Memory B cell (primary cell): ENCODE results near the gene SBF2.
"Not testable (repeated sequence)": the region's sequence is repeated elsewhere in the genome, so short reads cannot be mapped to it uniquely, and the experiment has no call there.

ENCODE experiments used
- ATAC-seq: fragments of 150-1000 bp; cut with Tn5 transposase; 2 replicates; pipeline ENCODE4 v1.10.0; 2021; ENCODE audit warnings: low read depth, mild to moderate bottlenecking, moderate library complexity
- DNase-seq, 2 donors: peaks; one replicate each; pipeline ENCODE4 v3.0.0; 2022; ENCODE audit warnings: low spot score in 2 of 2
- H3K27ac Mint-ChIP-seq: one replicate; pipeline ENCODE4 v1.8.0; 2022; ENCODE audit warnings: mild to moderate bottlenecking, moderate library complexity, mixed read lengths
- H3K27me3 Mint-ChIP-seq: one replicate; pipeline ENCODE4 v1.8.0; 2022; ENCODE audit warnings: mixed read lengths
- H3K36me3 Mint-ChIP-seq: one replicate; pipeline ENCODE4 v1.8.0; 2022; ENCODE audit warnings: mild to moderate bottlenecking, mixed read lengths
- H3K4me1 Mint-ChIP-seq: one replicate; pipeline ENCODE4 v1.8.0; 2022; ENCODE audit warnings: mixed read lengths
- H3K4me3 Mint-ChIP-seq: one replicate; pipeline ENCODE4 v1.8.0; 2022; ENCODE audit warnings: mild to moderate bottlenecking, moderate library complexity, mixed read lengths
- H3K9me3 Mint-ChIP-seq: one replicate; pipeline ENCODE4 v1.8.0; 2022; ENCODE audit warnings: mixed read lengths

The SBF2 gene

GRCh38 chr11:10134226-10134625 lies 159.8 kb downstream of the SBF2 start:
- H3K27ac Mint-ChIP-seq, H3K9me3 Mint-ChIP-seq, H3K27me3 Mint-ChIP-seq, DNase-seq, H3K4me1 Mint-ChIP-seq, ATAC-seq, H3K4me3 Mint-ChIP-seq: not testable (repeated sequence)
- H3K36me3 Mint-ChIP-seq: peaks cover 14% of the 10 kb centered on the region

- ATAC-seq, H3K27me3 Mint-ChIP-seq, H3K9me3 Mint-ChIP-seq, H3K4me3 Mint-ChIP-seq, H3K4me1 Mint-ChIP-seq, H3K27ac Mint-ChIP-seq, DNase-seq: not testable (repeated sequence)
- H3K36me3 Mint-ChIP-seq: peaks cover 11% of the 10 kb centered on the region
Observed at GRCh38 chr11:10133251-10133650, 160.8 kb downstream of the SBF2 start.

GRCh38 chr11:10130875-10131274 lies 163.1 kb downstream of the SBF2 start:
- DNase-seq: no peak
- H3K36me3 Mint-ChIP-seq: peaks cover 11% of the 10 kb centered on the region
- no peak overlapping the region for H3K27ac Mint-ChIP-seq
- no peak for ATAC-seq
- no peaks in the 10 kb centered on the region for H3K27me3 Mint-ChIP-seq
- H3K4me1 Mint-ChIP-seq: no peaks in the 10 kb centered on the region
- peaks cover 6% of the 10 kb centered on the region for H3K9me3 Mint-ChIP-seq
- H3K4me3 Mint-ChIP-seq: no peak overlapping the region

GRCh38 chr11:10129184-10129583 lies 164.8 kb downstream of the SBF2 start:
- not testable (repeated sequence) for DNase-seq, ATAC-seq, H3K27me3 Mint-ChIP-seq, H3K36me3 Mint-ChIP-seq, H3K27ac Mint-ChIP-seq, H3K4me3 Mint-ChIP-seq, H3K9me3 Mint-ChIP-seq, H3K4me1 Mint-ChIP-seq

GRCh38 chr11:10125522-10126133 lies 168.4 kb downstream of the SBF2 start:
- Mint-ChIP-seq H3K4me3 (no peak overlapping the region), H3K4me1 (peaks cover 7% of the 10 kb centered on the region), H3K36me3 (peaks cover 2% of the 10 kb centered on the region), H3K27ac (no peak overlapping the region), H3K9me3 (no peaks in the 10 kb centered on the region), H3K27me3 (no peaks in the 10 kb centered on the region)
- no peak for DNase-seq
- no peak for ATAC-seq

- H3K27ac Mint-ChIP-seq: no peak overlapping the region
- H3K36me3 Mint-ChIP-seq: peaks cover 2% of the 10 kb centered on the region
- ATAC-seq: no peak
- no peak for DNase-seq
- no peak overlapping the region for H3K4me3 Mint-ChIP-seq
- peaks cover 7% of the 10 kb centered on the region for H3K4me1 Mint-ChIP-seq
- no peaks in the 10 kb centered on the region for H3K27me3 Mint-ChIP-seq
- no peaks in the 10 kb centered on the region for H3K9me3 Mint-ChIP-seq
Observed at GRCh38 chr11:10122326-10123197, 171.5 kb downstream of the SBF2 start.

GRCh38 chr11:10118865-10119264 lies 175.2 kb downstream of the SBF2 start:
- peaks cover 4% of the 10 kb centered on the region for H3K9me3 Mint-ChIP-seq
- no peaks in the 10 kb centered on the region for H3K27me3 Mint-ChIP-seq
- peaks cover 2% of the 10 kb centered on the region for H3K36me3 Mint-ChIP-seq
- ATAC-seq (no peak), DNase-seq (no peak)
- H3K4me3 Mint-ChIP-seq: no peak overlapping the region
- no peak overlapping the region for H3K27ac Mint-ChIP-seq
- H3K4me1 Mint-ChIP-seq: peaks cover 7% of the 10 kb centered on the region

- Mint-ChIP-seq H3K9me3 (peaks cover 4% of the 10 kb centered on the region), H3K27me3 (no peaks in the 10 kb centered on the region), H3K4me1 (peaks cover 5% of the 10 kb centered on the region), H3K27ac (no peak overlapping the region), H3K4me3 (no peak overlapping the region), H3K36me3 (peaks cover under 1% of the 10 kb centered on the region)
- DNase-seq (no peak), ATAC-seq (no peak)
Observed at GRCh38 chr11:10117709-10118351, 176.2 kb downstream of the SBF2 start.

GRCh38 chr11:10116588-10116987 lies 177.4 kb downstream of the SBF2 start:
- Mint-ChIP-seq H3K27ac (no peak overlapping the region), H3K9me3 (peaks cover 7% of the 10 kb centered on the region), H3K36me3 (peaks cover 4% of the 10 kb centered on the region), H3K27me3 (no peaks in the 10 kb centered on the region), H3K4me1 (no peaks in the 10 kb centered on the region), H3K4me3 (no peak overlapping the region)
- DNase-seq: no peak
- ATAC-seq: peak; percentile 52

- peaks cover 4% of the 10 kb centered on the region for H3K36me3 Mint-ChIP-seq
- no peak overlapping the region for H3K27ac Mint-ChIP-seq
- no peaks in the 10 kb centered on the region for H3K4me1 Mint-ChIP-seq
- no peaks in the 10 kb centered on the region for H3K27me3 Mint-ChIP-seq
- ATAC-seq (no peak), DNase-seq (no peak)
- H3K9me3 Mint-ChIP-seq: peaks cover 7% of the 10 kb centered on the region
- no peak overlapping the region for H3K4me3 Mint-ChIP-seq
Observed at GRCh38 chr11:10114593-10115404, 179.2 kb downstream of the SBF2 start.

- no peak overlapping the region for H3K27ac Mint-ChIP-seq
- ATAC-seq (no peak), DNase-seq (no peak)
- H3K36me3 Mint-ChIP-seq: peaks cover 4% of the 10 kb centered on the region
- H3K4me3 Mint-ChIP-seq: no peak overlapping the region
- no peaks in the 10 kb centered on the region for H3K4me1 Mint-ChIP-seq
- no peaks in the 10 kb centered on the region for H3K27me3 Mint-ChIP-seq
- peaks cover 7% of the 10 kb centered on the region for H3K9me3 Mint-ChIP-seq
Observed at GRCh38 chr11:10113852-10114251, 180.2 kb downstream of the SBF2 start.

GRCh38 chr11:10109806-10110205 lies 184.2 kb downstream of the SBF2 start:
- ATAC-seq: no peak

GRCh38 chr11:10108915-10109680 lies 184.9 kb downstream of the SBF2 start:
- ATAC-seq: no peak
- Mint-ChIP-seq H3K4me3 (no peak overlapping the region), H3K4me1 (no peaks in the 10 kb centered on the region), H3K27ac (no peak overlapping the region), H3K9me3 (peaks cover 3% of the 10 kb centered on the region), H3K27me3 (peaks cover 2% of the 10 kb centered on the region), H3K36me3 (peaks cover 8% of the 10 kb centered on the region)
- no peak for DNase-seq

More at GRCh38 chr11:10109806-10110205, 184.2 kb downstream of the SBF2 start:
- no peak for DNase-seq
- no peaks in the 10 kb centered on the region for H3K4me1 Mint-ChIP-seq
- peaks cover 3% of the 10 kb centered on the region for H3K9me3 Mint-ChIP-seq
- H3K36me3 Mint-ChIP-seq: peaks cover 8% of the 10 kb centered on the region
- no peak overlapping the region for H3K27ac Mint-ChIP-seq
- peaks cover 2% of the 10 kb centered on the region for H3K27me3 Mint-ChIP-seq
- no peak overlapping the region for H3K4me3 Mint-ChIP-seq
